Gastroesophageal sphincter (tissue), 4 donors: ENCODE measurements around the gene MPP4. TPM values are rescaled to one million over a fixed set of nuclear protein-coding genes. Genes with fewer than 3 reads are reported as not detected.

Source experiments
- ATAC-seq: fragments of 150-250 bp; one replicate; pipeline ENCODE4 v1.9.1; 2016; ENCODE audit warnings: mild to moderate bottlenecking, moderate library complexity
- H3K27ac ChIP-seq, 4 donors: fragments of 200-600 bp; sonication (generic) in 3 of 4; 1 replicate in 3 of 4; 2 replicates in 1 of 4; pipeline ENCODE4 v1.5.1; 2016 to 2019
- H3K27me3 ChIP-seq: fragments of 200-600 bp; sonication (generic); one replicate; pipeline ENCODE4 v1.5.1; 2019
- H3K36me3 ChIP-seq, 2 donors: fragments of 200-600 bp; sonication (generic); one replicate each; pipeline ENCODE4 v1.5.1; 2019; ENCODE audit warnings: control low read depth in 1 of 2
- H3K4me1 ChIP-seq, 3 donors: fragments of 200-600 bp; sonication (generic); 1 replicate in 2 of 3; 2 replicates in 1 of 3; pipeline ENCODE4 v1.5.1; 2016 to 2019; ENCODE audit warnings: control low read depth in 2 of 3
- H3K4me3 ChIP-seq, 2 donors: fragments of 200-600 bp; sonication (generic); one replicate each; pipeline ENCODE4 v1.5.1; 2019; ENCODE audit warnings: mild to moderate bottlenecking in 1 of 2, moderate library complexity in 1 of 2
- H3K9me3 ChIP-seq, 3 donors: fragments of 200-600 bp; sonication (generic); one replicate each; pipeline ENCODE4 v1.5.1; 2017 to 2019; ENCODE audit warnings: control low read depth in 2 of 3
- EP300 ChIP-seq: sonication (generic); formaldehyde crosslinking; IDR thresholded peaks from one replicate; pipeline ENCODE4 v1.6.1; 2017; ENCODE audit warnings: antibody characterized with exemption, mild to moderate bottlenecking
- POLR2A ChIP-seq, 2 donors: fragments of 450-650 bp; IDR thresholded peaks; one replicate each; pipeline ENCODE4 v1.6.1; 2017; ENCODE audit warnings: antibody characterized with exemption in 2 of 2, mild to moderate bottlenecking in 2 of 2, moderate library complexity in 1 of 2
- POLR2AphosphoS5 ChIP-seq: sonication (generic); formaldehyde crosslinking; IDR thresholded peaks from one replicate; pipeline ENCODE4 v1.6.1; 2017; ENCODE audit warnings: antibody characterized with exemption
- WGBS, 2 donors: methylation state at CpG; one replicate each; pipeline ENCODE4 v1.1.5; 2018; ENCODE audit warnings: low coverage in 1 of 2; 5-methylcytosine and 5-hydroxymethylcytosine counted together
- total RNA-seq, 4 donors: library from RNA; depleted of rRNA; stranded (reverse); fragments of >200 nt; gene quantifications; one replicate each; pipeline ENCODE4 v1.1.0, GENCODE V29; 2016
- TF ChIP-seq, protein P1 (sequence below), 4 experiments: fragments of 200-600 bp in 2 of 4; fragments of 450-650 bp in 2 of 4; sonication (generic) in 1 of 4; IDR thresholded peaks; one replicate each; pipeline ENCODE4 v1.5.1; 2017 to 2019; ENCODE audit warnings: antibody characterized with exemption in 4 of 4, mild to moderate bottlenecking in 2 of 4, moderate library complexity in 2 of 4

Gene MPP4
- total RNA-seq, 4 donors from 2014 or later, result 0.27 to 0.35 TPM; not detected in 2

DNA sequence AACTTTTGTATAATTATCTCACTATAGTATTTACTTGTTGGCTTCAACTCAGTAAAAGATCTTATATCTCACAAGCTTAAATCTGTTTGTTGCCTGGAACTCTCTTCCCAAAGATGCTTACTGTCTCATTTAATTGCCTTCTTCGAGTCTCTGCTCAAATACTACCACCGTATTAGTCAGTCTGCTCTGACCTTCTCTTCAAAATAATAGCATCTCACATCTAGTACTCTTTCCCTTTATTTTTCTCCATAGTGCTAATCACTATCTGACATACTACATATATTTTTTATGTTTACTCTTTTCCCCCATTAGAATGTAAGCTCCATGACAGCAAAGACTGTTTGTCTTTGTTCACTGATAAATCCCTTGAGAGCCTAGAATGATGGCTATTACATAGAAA, 10.6 kb upstream of the MPP4 start:
- H3K36me3 ChIP-seq, result peaks cover 3 to 89% of the 10 kb centered on the region in 2 donors
- WGBS, 2 donors, result 39 to 65% methylated on average over 2 of the region's 2 CpGs
- no peak overlapping the region for H3K4me3 ChIP-seq
- no peak overlapping the region for H3K27ac ChIP-seq
- no peaks in the 10 kb centered on the region for H3K4me1 ChIP-seq
- no peaks in the 10 kb centered on the region for H3K27me3 ChIP-seq
- no peak for ATAC-seq
- no peaks in the 10 kb centered on the region for H3K9me3 ChIP-seq
- TF ChIP-seq EP300 (no peak), POLR2A (IDR thresholded peaks at IDR 0.05) (no peak), POLR2AphosphoS5 (no peak)
- TF ChIP-seq, protein P1, sequence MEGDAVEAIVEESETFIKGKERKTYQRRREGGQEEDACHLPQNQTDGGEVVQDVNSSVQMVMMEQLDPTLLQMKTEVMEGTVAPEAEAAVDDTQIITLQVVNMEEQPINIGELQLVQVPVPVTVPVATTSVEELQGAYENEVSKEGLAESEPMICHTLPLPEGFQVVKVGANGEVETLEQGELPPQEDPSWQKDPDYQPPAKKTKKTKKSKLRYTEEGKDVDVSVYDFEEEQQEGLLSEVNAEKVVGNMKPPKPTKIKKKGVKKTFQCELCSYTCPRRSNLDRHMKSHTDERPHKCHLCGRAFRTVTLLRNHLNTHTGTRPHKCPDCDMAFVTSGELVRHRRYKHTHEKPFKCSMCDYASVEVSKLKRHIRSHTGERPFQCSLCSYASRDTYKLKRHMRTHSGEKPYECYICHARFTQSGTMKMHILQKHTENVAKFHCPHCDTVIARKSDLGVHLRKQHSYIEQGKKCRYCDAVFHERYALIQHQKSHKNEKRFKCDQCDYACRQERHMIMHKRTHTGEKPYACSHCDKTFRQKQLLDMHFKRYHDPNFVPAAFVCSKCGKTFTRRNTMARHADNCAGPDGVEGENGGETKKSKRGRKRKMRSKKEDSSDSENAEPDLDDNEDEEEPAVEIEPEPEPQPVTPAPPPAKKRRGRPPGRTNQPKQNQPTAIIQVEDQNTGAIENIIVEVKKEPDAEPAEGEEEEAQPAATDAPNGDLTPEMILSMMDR (IDR thresholded peaks at IDR 0.05), result no peak

DNA sequence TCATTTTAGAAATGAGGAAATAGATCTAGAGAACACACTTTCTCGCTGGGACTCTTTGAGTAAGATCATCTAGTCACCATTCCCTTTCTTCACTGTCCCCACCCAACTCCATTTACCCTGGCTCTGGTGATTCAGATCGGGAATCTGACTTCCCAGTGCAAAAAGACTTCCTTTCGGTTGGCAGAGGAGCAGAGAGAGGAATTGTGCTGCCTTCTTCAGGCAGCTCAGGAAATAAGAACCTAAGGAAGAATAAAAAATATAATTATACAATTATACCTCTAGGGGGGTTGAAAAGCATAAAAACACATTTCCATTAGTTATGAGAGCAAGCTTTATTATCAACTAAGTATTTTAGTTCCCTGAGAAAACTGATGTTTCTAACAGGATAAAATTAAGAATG, 9.3 kb upstream of the MPP4 start:
- ATAC-seq, result no peak
- Histone ChIP-seq H3K27ac (no peak overlapping the region), H3K36me3 (peaks cover 3 to 90% of the 10 kb centered on the region in 2 donors), H3K9me3 (no peaks in the 10 kb centered on the region), H3K4me3 (no peak overlapping the region), H3K27me3 (no peaks in the 10 kb centered on the region), H3K4me1 (no peaks in the 10 kb centered on the region)
- no peak for TF ChIP-seq POLR2A (IDR thresholded peaks at IDR 0.05)
- TF ChIP-seq, protein P1 (IDR thresholded peaks at IDR 0.05), result no peak
- TF ChIP-seq POLR2AphosphoS5, result no peak
- no peak for TF ChIP-seq EP300
- 70% methylated on average over 3 of the region's 3 CpGs; no CpG with 5 or more reads in 1 of the 2 donors for WGBS, 2 donors

DNA sequence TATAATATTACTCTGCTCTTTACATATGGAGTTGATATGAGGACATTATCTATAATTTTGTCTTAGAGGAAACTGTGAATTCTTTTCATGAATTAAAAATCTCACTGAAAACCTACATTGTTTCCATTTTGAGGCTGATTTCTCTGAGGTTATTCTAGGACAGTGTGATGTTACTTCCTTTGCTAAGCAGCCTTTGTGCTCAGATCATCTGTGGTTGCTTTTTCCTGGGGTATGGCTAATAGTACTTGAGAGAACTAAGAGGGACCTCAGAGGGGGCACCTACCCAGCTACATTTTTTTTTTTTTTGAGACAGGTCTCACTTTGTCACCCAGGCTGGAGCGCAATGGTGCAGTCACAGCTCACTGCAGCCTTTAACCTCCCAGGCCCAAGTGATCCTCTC, 8.7 kb upstream of the MPP4 start:
- Histone ChIP-seq H3K9me3 (no peaks in the 10 kb centered on the region), H3K27ac (no peak overlapping the region), H3K4me3 (no peak overlapping the region), H3K27me3 (no peaks in the 10 kb centered on the region), H3K4me1 (no peaks in the 10 kb centered on the region), H3K36me3 (peaks cover 3 to 93% of the 10 kb centered on the region in 2 donors)
- WGBS, 2 donors, result 80 to 100% methylated on average over 1 of the region's 1 CpG
- no peak for ATAC-seq
- TF ChIP-seq EP300 (no peak), POLR2AphosphoS5 (no peak), POLR2A (IDR thresholded peaks at IDR 0.05) (no peak)
- TF ChIP-seq, protein P1 (IDR thresholded peaks at IDR 0.05), result no peak

DNA sequence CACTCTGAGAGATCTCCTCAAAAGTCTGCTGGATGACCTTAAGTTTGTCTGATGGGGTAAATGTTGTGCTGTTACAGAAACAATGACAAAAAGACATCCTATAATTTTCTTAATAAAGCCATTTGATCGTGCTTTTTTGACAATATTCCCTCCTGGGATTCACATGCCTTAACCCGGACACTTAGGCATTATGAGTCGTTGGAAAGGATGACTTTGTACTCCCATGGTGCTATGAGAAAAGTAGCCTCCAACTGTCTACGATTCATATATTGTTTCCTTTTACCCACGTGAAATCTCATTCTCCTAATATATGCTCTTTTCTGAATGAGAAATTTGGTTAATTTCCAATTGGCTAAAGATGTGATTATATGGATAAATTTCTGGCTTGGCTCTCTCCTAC, 6.1 kb upstream of the MPP4 start:
- no peaks in the 10 kb centered on the region for H3K4me1 ChIP-seq
- H3K27ac ChIP-seq, result no peak overlapping the region
- TF ChIP-seq EP300 (no peak), POLR2A (IDR thresholded peaks at IDR 0.05) (no peak), POLR2AphosphoS5 (no peak)
- TF ChIP-seq, protein P1 (IDR thresholded peaks at IDR 0.05), result no peak
- H3K36me3 ChIP-seq, result peaks cover 3 to 92% of the 10 kb centered on the region in 2 donors
- 84 to 88% methylated on average over 4 to 5 of the region's 5 CpGs for WGBS, 2 donors
- no peak for ATAC-seq
- no peaks in the 10 kb centered on the region for H3K9me3 ChIP-seq
- H3K27me3 ChIP-seq, result no peaks in the 10 kb centered on the region
- no peak overlapping the region for H3K4me3 ChIP-seq

DNA sequence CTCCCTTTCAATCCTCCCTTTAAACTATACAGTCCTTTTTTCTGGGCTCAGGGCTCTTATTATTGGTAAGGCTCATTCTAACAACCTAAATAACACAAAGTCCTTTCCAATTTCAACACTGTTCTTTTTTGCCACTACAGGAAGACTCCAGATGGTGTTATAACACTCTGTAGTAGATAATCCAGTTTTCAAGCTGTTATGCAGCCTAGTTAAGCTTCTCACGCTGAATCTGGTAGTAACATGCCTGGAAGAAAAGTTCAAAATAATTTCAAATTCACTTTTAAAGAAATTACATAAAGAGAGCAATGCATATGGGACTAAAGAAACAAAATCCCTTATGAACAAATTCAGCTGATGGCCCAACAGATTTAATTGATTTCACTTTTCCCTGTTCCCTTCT, 3.2 kb upstream of the MPP4 start:
- TF ChIP-seq POLR2A (IDR thresholded peaks at IDR 0.05) (no peak), EP300 (no peak), POLR2AphosphoS5 (no peak)
- TF ChIP-seq, protein P1 (IDR thresholded peaks at IDR 0.05), result no peak
- ATAC-seq, result no peak
- H3K36me3 ChIP-seq, result peaks cover 0 to 63% of the 10 kb centered on the region in 2 donors
- WGBS, 2 donors, result 95% methylated on average over 1 of the region's 1 CpG; no CpG with 5 or more reads in 1 of the 2 donors
- no peak overlapping the region for H3K4me3 ChIP-seq
- H3K27ac ChIP-seq, result no peak overlapping the region
- no peaks in the 10 kb centered on the region for H3K9me3 ChIP-seq
- no peaks in the 10 kb centered on the region for H3K27me3 ChIP-seq
- peaks cover 0 to 15% (median 0%) of the 10 kb centered on the region in 3 donors for H3K4me1 ChIP-seq
